Measurements from ENCODE around the gene DCUN1D2.

DCUN1D2 gene

DNA sequence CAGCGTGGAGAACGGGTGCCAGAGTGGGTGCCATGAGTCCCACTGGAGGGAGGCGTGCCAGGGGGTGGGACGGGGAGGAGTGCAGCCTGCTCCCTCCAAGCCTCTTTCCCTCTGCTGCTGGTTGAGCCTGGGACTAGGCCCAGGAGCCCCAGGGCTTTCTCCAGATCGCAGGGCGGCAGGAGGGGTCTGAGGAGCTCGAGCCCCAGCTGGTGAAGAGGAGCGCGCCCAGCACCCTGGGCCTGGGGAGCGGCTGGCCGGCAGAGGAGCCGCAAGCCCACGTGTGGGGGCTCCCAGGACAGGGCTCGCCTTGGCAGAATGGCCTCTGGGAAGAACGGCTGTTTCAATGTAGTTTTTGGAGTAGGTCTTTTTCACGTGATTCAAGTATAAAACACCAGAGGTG, 12.2 kb upstream of the DCUN1D2 start:
- H3K27ac ChIP-seq (ENCODE audit: low read length) = no peak overlapping the region
- no peaks in the 10 kb centered on the region for H3K9me3 ChIP-seq (ENCODE audit: control insufficient read depth in 2 of 2, low read length in 2 of 2)
- peaks cover 35 to 58% of the 10 kb centered on the region in 2 donors for H3K36me3 ChIP-seq (ENCODE audit: control insufficient read depth in 2 of 2, insufficient read depth in 2 of 2, low read length in 2 of 2)
- H3K4me1 ChIP-seq (ENCODE audit: control insufficient read depth, insufficient read depth, low read length) = peaks cover 2% of the 10 kb centered on the region
- H3K27me3 ChIP-seq (ENCODE audit: control insufficient read depth in 1 of 2, insufficient read depth in 2 of 2, low read length in 2 of 2) = no peaks in the 10 kb centered on the region
- no peak overlapping the region for H3K9ac ChIP-seq (ENCODE audit: low read length in 2 of 2)
- no peak overlapping the region for H3K4me3 ChIP-seq (ENCODE audit: low read length in 2 of 2)

DNA sequence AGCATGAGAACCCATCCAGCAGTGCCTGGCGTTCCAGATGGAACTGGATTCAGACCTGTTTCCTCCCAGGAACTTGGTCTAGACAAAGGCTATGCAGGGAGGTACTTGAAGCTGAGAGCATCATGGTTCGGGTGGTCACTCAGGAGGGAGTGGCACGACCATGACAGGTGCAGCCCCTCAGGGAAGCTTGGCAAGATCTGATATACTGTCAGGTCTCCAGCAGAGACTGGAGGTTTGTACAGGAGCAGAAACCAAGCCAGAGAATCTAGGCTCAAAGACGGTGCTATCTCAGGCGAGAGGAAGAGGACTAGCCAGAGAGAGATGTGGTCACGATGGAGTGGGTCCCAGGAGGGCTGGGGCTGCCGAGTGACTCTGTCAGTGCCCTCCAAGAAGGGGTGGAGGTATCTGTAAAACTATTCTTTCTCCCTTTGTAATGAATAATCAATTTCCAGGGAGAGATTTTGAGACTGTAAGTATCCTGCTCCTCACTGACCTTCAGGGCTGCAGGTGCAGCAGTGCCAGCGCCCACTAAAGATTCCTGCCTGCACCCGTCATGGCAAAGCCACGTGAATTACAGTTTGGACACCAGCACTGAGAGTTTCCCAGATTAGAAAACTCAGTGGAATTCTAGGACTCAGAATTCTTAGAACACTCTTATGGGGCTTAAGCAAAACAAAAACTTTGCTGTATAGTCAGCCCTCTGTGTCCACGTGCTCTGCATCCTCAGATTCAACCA, 10.2 kb upstream of the DCUN1D2 start:
- peaks cover 41 to 68% of the 10 kb centered on the region in 2 donors for H3K36me3 ChIP-seq (ENCODE audit: control insufficient read depth in 2 of 2, insufficient read depth in 2 of 2, low read length in 2 of 2)
- H3K9ac ChIP-seq (ENCODE audit: low read length in 2 of 2) = no peak overlapping the region
- H3K27ac ChIP-seq (ENCODE audit: low read length) = no peak overlapping the region
- peaks cover 8% of the 10 kb centered on the region for H3K4me1 ChIP-seq (ENCODE audit: control insufficient read depth, insufficient read depth, low read length)
- H3K27me3 ChIP-seq (ENCODE audit: control insufficient read depth in 1 of 2, insufficient read depth in 2 of 2, low read length in 2 of 2) = no peaks in the 10 kb centered on the region
- no peak overlapping the region for H3K4me3 ChIP-seq (ENCODE audit: low read length in 2 of 2)
- no peaks in the 10 kb centered on the region for H3K9me3 ChIP-seq (ENCODE audit: control insufficient read depth in 2 of 2, low read length in 2 of 2)

DNA sequence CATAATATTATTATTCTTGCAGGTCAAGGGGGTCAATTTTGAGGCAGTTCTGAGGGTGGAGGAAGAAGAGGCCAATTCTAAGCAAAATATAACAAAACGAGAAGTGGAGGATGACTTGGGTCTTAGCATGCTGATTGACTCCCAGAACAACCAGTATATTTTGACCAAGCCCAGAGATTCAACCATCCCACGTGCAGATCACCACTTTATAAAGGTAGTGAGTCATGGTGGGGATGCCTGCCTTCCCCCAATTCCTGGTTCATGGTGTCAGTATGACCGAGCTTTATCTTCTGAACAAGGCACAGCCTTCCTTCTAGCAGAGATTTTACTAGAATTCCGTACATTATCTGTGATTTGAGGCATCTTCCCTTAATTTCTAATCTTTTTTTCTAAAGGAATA, 9.4 kb upstream of the DCUN1D2 start:
- H3K36me3 ChIP-seq (ENCODE audit: control insufficient read depth in 2 of 2, insufficient read depth in 2 of 2, low read length in 2 of 2) = peaks cover 38 to 65% of the 10 kb centered on the region in 2 donors
- no peak overlapping the region for H3K4me3 ChIP-seq (ENCODE audit: low read length in 2 of 2)
- H3K9ac ChIP-seq (ENCODE audit: low read length in 2 of 2) = no peak overlapping the region
- H3K27me3 ChIP-seq (ENCODE audit: control insufficient read depth in 1 of 2, insufficient read depth in 2 of 2, low read length in 2 of 2) = no peaks in the 10 kb centered on the region
- peaks cover 15% of the 10 kb centered on the region for H3K4me1 ChIP-seq (ENCODE audit: control insufficient read depth, insufficient read depth, low read length)
- H3K27ac ChIP-seq (ENCODE audit: low read length) = no peak overlapping the region
- no peaks in the 10 kb centered on the region for H3K9me3 ChIP-seq (ENCODE audit: control insufficient read depth in 2 of 2, low read length in 2 of 2)

DNA sequence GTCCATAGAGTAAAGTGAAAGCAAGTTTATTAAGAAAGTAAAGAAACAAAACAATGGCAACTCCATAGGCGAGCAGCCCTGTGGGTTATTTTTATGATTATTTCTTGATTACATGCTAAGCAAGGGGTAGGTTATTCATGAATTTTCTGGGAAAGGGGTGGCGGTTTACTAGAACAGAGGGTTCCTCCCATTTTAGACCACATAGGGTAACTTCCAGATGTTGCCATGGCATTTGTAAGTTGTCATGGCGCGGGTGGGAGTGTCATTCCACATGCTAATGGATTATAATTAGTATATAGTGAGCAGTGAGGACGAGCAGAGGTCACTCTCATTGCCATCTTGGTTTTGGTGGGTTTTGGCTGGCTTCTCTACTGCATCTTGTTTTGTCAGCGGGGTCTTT, 8.4 kb upstream of the DCUN1D2 start:
- Histone ChIP-seq H3K9ac (ENCODE audit: low read length in 2 of 2) (no peak overlapping the region), H3K36me3 (ENCODE audit: control insufficient read depth in 2 of 2, insufficient read depth in 2 of 2, low read length in 2 of 2) (peaks cover 32 to 56% of the 10 kb centered on the region in 2 donors), H3K27ac (ENCODE audit: low read length) (no peak overlapping the region), H3K4me1 (ENCODE audit: control insufficient read depth, insufficient read depth, low read length) (peaks cover 21% of the 10 kb centered on the region), H3K4me3 (ENCODE audit: low read length in 2 of 2) (no peak overlapping the region), H3K9me3 (ENCODE audit: control insufficient read depth in 2 of 2, low read length in 2 of 2) (no peaks in the 10 kb centered on the region), H3K27me3 (ENCODE audit: control insufficient read depth in 1 of 2, insufficient read depth in 2 of 2, low read length in 2 of 2) (no peaks in the 10 kb centered on the region)

DNA sequence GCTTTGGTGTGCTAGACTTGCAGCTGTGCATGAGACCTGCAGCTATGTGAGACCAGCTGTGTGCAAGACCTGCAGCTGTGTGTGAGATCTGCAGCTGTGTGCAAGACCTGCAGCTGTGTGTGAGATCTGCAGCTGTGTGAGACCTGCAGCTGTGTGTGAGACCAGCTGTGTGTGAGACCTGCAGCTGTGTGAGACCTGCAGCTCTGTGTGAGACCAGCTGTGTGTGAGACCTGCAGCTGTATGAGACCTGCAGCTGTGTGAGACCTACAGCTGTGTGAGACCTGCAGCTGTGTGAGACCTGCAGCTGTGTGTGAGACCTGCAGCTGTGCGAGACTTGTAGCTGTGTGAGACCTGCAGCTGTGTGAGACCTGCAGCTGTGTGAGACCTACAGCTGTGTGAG, 6.7 kb upstream of the DCUN1D2 start:
- peak overlapping the region in 1 of 2 donors; percentile 1 for H3K4me3 ChIP-seq (ENCODE audit: low read length in 2 of 2)
- H3K36me3 ChIP-seq (ENCODE audit: control insufficient read depth in 2 of 2, insufficient read depth in 2 of 2, low read length in 2 of 2) = peaks cover 28 to 46% of the 10 kb centered on the region in 2 donors
- H3K27me3 ChIP-seq (ENCODE audit: control insufficient read depth in 1 of 2, insufficient read depth in 2 of 2, low read length in 2 of 2) = no peaks in the 10 kb centered on the region
- no peak overlapping the region for H3K27ac ChIP-seq (ENCODE audit: low read length)
- no peaks in the 10 kb centered on the region for H3K9me3 ChIP-seq (ENCODE audit: control insufficient read depth in 2 of 2, low read length in 2 of 2)
- H3K9ac ChIP-seq (ENCODE audit: low read length in 2 of 2) = no peak overlapping the region
- peaks cover 23% of the 10 kb centered on the region for H3K4me1 ChIP-seq (ENCODE audit: control insufficient read depth, insufficient read depth, low read length)

DNA sequence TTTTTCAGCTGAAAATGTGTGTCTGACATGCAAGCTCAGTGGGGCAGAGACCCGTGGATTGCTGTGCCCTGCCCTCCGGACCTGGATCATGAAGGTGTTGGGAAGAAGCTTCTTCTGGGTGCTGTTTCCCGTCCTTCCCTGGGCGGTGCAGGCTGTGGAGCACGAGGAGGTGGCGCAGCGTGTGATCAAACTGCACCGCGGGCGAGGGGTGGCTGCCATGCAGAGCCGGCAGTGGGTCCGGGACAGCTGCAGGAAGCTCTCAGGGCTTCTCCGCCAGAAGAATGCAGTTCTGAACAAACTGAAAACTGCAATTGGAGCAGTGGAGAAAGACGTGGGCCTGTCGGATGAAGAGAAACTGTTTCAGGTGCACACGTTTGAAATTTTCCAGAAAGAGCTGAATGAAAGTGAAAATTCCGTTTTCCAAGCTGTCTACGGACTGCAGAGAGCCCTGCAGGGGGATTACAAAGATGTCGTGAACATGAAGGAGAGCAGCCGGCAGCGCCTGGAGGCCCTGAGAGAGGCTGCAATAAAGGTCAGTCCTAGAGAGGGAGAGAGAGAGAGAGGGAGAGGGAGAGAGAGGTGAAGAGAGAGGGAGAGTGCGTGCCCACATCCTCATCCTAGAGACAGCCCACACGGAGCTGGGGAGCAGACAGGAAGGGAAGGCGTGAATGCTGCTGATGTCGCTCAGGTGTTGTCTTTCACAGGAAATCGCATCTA, 5.1 kb upstream of the DCUN1D2 start:
- Histone ChIP-seq H3K9ac (ENCODE audit: low read length in 2 of 2) (peak overlapping the region; percentile 12 to 52), H3K4me3 (ENCODE audit: low read length in 2 of 2) (peak overlapping the region; percentile 21 to 66), H3K9me3 (ENCODE audit: control insufficient read depth in 2 of 2, low read length in 2 of 2) (no peaks in the 10 kb centered on the region), H3K27me3 (ENCODE audit: control insufficient read depth in 1 of 2, insufficient read depth in 2 of 2, low read length in 2 of 2) (no peaks in the 10 kb centered on the region), H3K36me3 (ENCODE audit: control insufficient read depth in 2 of 2, insufficient read depth in 2 of 2, low read length in 2 of 2) (peaks cover 24 to 33% of the 10 kb centered on the region in 2 donors), H3K4me1 (ENCODE audit: control insufficient read depth, insufficient read depth, low read length) (peaks cover 32% of the 10 kb centered on the region), H3K27ac (ENCODE audit: low read length) (peak overlapping the region; percentile 26)

DNA sequence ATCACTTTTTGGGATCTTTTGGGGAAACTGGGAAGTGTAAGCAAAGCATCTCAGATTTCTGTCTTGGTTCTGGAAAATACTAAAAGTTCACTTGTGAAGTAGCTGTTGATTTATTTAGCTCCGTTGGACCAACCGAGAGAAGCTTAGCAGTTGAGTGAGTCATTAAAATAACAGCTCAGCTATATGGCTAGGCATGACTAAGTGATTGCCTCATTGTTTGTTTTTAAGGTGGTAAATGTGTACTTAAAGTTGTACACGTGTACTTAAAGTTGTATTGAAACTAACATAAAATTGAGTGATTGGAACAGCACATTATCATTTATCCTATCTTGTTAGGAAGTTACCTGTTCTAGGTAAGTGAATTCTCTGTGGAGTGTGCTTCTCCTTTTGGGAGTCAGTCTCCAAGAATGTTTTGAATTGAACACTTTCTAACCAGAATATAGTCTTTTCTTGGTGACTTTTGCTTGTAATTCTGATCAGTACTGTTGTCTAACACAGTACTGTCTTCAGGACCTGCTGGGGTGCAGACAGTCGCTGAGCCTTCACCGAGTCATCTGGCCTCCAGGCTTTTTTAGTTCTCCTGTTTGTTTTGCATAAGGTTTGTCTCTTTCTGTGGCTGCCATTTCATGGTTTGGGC, 2.9 kb upstream of the DCUN1D2 start:
- Histone ChIP-seq H3K36me3 (ENCODE audit: control insufficient read depth in 2 of 2, insufficient read depth in 2 of 2, low read length in 2 of 2) (peaks cover 10 to 14% of the 10 kb centered on the region in 2 donors), H3K9ac (ENCODE audit: low read length in 2 of 2) (peak overlapping the region in 1 of 2 donors; percentile 52), H3K9me3 (ENCODE audit: control insufficient read depth in 2 of 2, low read length in 2 of 2) (no peaks in the 10 kb centered on the region), H3K27me3 (ENCODE audit: control insufficient read depth in 1 of 2, insufficient read depth in 2 of 2, low read length in 2 of 2) (no peaks in the 10 kb centered on the region), H3K4me3 (ENCODE audit: low read length in 2 of 2) (no peak overlapping the region), H3K4me1 (ENCODE audit: control insufficient read depth, insufficient read depth, low read length) (peaks cover 48% of the 10 kb centered on the region), H3K27ac (ENCODE audit: low read length) (no peak overlapping the region)

DNA sequence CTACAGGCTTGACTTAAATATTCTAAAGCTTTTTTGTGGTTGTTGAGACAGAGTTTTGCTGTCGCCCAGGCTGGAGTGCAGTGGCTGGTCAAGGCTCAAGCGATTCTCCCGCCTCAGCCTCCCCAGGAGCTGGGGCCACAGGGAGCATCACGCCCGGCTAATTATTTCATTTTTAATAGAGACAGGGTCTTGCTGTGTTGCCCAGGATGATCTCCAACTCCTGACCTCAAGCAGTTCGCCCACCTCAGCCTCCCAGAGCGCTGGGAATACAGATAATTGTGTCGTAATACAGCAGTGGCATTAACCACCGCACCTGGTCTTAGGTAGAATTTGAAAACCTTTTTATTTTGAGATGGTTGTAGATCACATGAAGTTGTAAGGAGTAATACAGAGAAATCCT, 1.5 kb upstream of the DCUN1D2 start:
- Histone ChIP-seq H3K4me1 (ENCODE audit: control insufficient read depth, insufficient read depth, low read length) (peaks cover 46% of the 10 kb centered on the region), H3K9ac (ENCODE audit: low read length in 2 of 2) (peak overlapping the region; percentile 85), H3K27me3 (ENCODE audit: control insufficient read depth in 1 of 2, insufficient read depth in 2 of 2, low read length in 2 of 2) (no peaks in the 10 kb centered on the region), H3K4me3 (ENCODE audit: low read length in 2 of 2) (peak overlapping the region; percentile 83), H3K27ac (ENCODE audit: low read length) (no peak overlapping the region), H3K36me3 (ENCODE audit: control insufficient read depth in 2 of 2, insufficient read depth in 2 of 2, low read length in 2 of 2) (peaks cover 1 to 8% of the 10 kb centered on the region in 2 donors), H3K9me3 (ENCODE audit: control insufficient read depth in 2 of 2, low read length in 2 of 2) (no peaks in the 10 kb centered on the region)

DNA sequence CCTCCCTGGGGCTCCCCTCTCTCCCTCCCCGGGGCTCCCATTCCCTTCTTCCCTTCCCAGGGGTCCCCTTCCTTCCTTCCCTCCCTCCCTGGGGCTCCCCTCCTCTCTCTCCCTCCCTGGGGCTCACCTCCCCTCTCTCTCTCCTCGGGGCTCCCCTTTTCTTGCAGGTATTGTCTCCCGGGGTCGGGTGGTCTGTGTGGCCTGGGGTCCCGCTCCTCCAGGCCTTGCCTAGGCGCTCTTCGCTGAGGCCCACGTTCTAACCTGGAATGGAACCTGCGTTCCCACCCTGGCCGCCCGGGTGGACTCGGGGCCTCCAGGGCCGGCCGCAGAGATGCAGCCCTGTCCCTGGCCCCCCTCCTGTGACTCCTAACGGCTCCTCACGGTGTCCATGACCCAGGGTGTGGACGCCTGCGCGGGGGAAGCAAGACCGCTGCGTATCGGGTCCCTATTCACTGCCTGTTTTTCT, 940 bp upstream of the DCUN1D2 start:
- peak overlapping the region; percentile 83 for H3K4me3 ChIP-seq (ENCODE audit: low read length in 2 of 2)
- no peaks in the 10 kb centered on the region for H3K9me3 ChIP-seq (ENCODE audit: control insufficient read depth in 2 of 2, low read length in 2 of 2)
- peaks cover 0 to 3% of the 10 kb centered on the region in 2 donors for H3K36me3 ChIP-seq (ENCODE audit: control insufficient read depth in 2 of 2, insufficient read depth in 2 of 2, low read length in 2 of 2)
- peaks cover 46% of the 10 kb centered on the region for H3K4me1 ChIP-seq (ENCODE audit: control insufficient read depth, insufficient read depth, low read length)
- peak overlapping the region; percentile 85 for H3K9ac ChIP-seq (ENCODE audit: low read length in 2 of 2)
- no peaks in the 10 kb centered on the region for H3K27me3 ChIP-seq (ENCODE audit: control insufficient read depth in 1 of 2, insufficient read depth in 2 of 2, low read length in 2 of 2)
- peak overlapping the region; percentile 66 for H3K27ac ChIP-seq (ENCODE audit: low read length)

DNA sequence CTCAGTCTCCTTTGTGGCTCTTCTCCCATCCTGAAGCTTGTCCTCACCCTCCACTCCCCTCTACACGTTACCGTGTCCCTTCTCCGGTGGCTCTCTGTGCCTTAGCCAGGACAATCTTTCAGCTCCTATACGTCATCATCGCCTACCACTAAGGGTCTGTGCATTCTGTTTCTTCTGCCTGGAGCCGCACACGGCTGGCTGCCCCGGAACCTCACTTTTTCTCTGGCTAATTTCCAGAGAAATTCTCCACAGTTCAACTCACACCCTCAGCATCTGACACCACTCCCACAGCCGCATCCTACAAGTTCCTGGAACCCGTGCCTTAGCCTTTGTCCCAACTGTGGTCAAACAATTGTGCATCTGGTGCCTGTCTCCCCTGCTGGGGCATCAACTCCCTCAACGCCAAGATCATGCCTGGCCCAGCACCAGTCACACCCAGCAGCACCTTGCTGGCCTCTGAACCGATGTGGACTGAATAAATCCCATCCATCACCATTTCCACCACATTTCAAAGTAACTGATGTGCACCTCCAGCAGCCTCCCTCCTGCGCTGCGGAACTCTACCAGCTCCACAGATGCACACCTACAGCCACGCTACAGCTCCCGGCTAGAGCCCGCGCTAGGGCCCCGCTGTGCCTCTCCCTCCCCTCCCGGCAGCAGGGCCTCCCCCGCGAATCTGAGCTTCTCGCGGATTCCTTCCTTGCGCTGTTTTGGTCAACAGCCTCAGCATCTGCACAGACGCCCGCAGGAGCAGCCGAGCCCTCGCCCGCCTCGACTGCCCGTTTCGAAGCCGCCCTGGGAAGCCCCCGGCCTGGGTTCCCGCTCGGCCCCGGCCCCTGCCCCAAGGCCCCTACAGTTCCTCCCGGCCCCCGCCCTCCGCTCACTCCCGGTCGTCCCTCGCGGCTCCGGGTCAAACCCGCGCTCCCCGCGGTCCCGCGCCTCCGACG, 689 bp downstream of the DCUN1D2 start:
- Histone ChIP-seq H3K4me3 (ENCODE audit: low read length in 2 of 2) (peak overlapping the region; percentile 66 to 83), H3K9me3 (ENCODE audit: control insufficient read depth in 2 of 2, low read length in 2 of 2) (no peaks in the 10 kb centered on the region), H3K9ac (ENCODE audit: low read length in 2 of 2) (peak overlapping the region; percentile 69 to 73), H3K4me1 (ENCODE audit: control insufficient read depth, insufficient read depth, low read length) (peaks cover 46% of the 10 kb centered on the region), H3K36me3 (ENCODE audit: control insufficient read depth in 2 of 2, insufficient read depth in 2 of 2, low read length in 2 of 2) (no peaks in the 10 kb centered on the region), H3K27ac (ENCODE audit: low read length) (peak overlapping the region; percentile 41), H3K27me3 (ENCODE audit: control insufficient read depth in 1 of 2, insufficient read depth in 2 of 2, low read length in 2 of 2) (no peaks in the 10 kb centered on the region)

Data from stomach smooth muscle (tissue), 2 donors.